Activated T-cell treated with anti-CD3 and anti-CD28 coated beads for 48 hours (primary cell): ENCODE results near the gene DBNDD1.
"Not testable (repeated sequence)": the region's sequence is repeated elsewhere in the genome, so short reads cannot be mapped to it uniquely, and the experiment has no call there.

Experiments
- DNase-seq: peaks from one replicate; pipeline ENCODE4 v3.0.0-alpha.2; 2020; ENCODE audit warnings: low read depth

DBNDD1 gene

GRCh38 chr16:90018652-90019542, at the start of gene DBNDD1:
Gene DBNDD1 (minus strand): TSS chr16:90019456. CDS start chr16:90019341, 115 bp downstream.
- no peak for DNase-seq

- DNase-seq: no peak
These were observed 42.2 kb upstream of the DBNDD1 start for GRCh38 chr16:90061437-90061836.

- DNase-seq: peak; percentile 22
These were observed 38.5 kb upstream of the DBNDD1 start for GRCh38 chr16:90057738-90058173.

- DNase-seq: not testable (repeated sequence)
These were observed 37.3 kb upstream of the DBNDD1 start for GRCh38 chr16:90056521-90056920.

GRCh38 chr16:90055371-90055770, 36.1 kb upstream of the DBNDD1 start:
- DNase-seq: no peak

- DNase-seq: no peak
These were observed 35.3 kb upstream of the DBNDD1 start for GRCh38 chr16:90054554-90054953.

GRCh38 chr16:90053902-90054500, 34.7 kb upstream of the DBNDD1 start:
- no peak for DNase-seq

- no peak for DNase-seq
These were observed 31.7 kb upstream of the DBNDD1 start for GRCh38 chr16:90050969-90051368.

GRCh38 chr16:90048737-90049330, 29.6 kb upstream of the DBNDD1 start:
- no peak for DNase-seq

GRCh38 chr16:90048347-90048722, 29.1 kb upstream of the DBNDD1 start:
- no peak for DNase-seq

- DNase-seq: no peak
These were observed 28.6 kb upstream of the DBNDD1 start for GRCh38 chr16:90047714-90048346.

- no peak for DNase-seq
These were observed 27.9 kb upstream of the DBNDD1 start for GRCh38 chr16:90046971-90047713.

GRCh38 chr16:90046122-90046970, 27.1 kb upstream of the DBNDD1 start:
- DNase-seq: no peak

- DNase-seq: no peak
These were observed 24.9 kb upstream of the DBNDD1 start for GRCh38 chr16:90044111-90044551.

GRCh38 chr16:90043526-90043925, 24.3 kb upstream of the DBNDD1 start:
- no peak for DNase-seq

GRCh38 chr16:90042946-90043514, 23.8 kb upstream of the DBNDD1 start:
- DNase-seq: no peak

- DNase-seq: no peak
These were observed 22.7 kb upstream of the DBNDD1 start for GRCh38 chr16:90041896-90042473.

- no peak for DNase-seq
These were observed 21.1 kb upstream of the DBNDD1 start for GRCh38 chr16:90040152-90041023.

GRCh38 chr16:90037276-90037675, 18.0 kb upstream of the DBNDD1 start:
- no peak for DNase-seq
